HEK293 (cell line): ENCODE measurements around the gene ANKH.

Source experiments
- CTCF ChIA-PET: fragments of 350-600 bp; formaldehyde crosslinking; extraction: SDS; loops from one replicate; lab custom pipeline; 2021; ENCODE audit warnings: antibody characterized with exemption; lab: Yijun Ruan, JAX
- POLR2A ChIA-PET: fragments of 300-600 bp; formaldehyde crosslinking; extraction: SDS; loops from one replicate; lab custom pipeline; 2020; ENCODE audit warnings: antibody characterized with exemption, inconsistent platforms; lab: Yijun Ruan, JAX
- H3K27ac ChIP-seq: fragments of 200-500 bp; sonication (Bioruptor generic); 2 replicates; pipeline ENCODE4 v1.5.1; 2014; ENCODE audit warnings: low read depth, low read length, control low read depth, inconsistent platforms; ENCODE audit errors: extremely low read depth
- H3K36me3 ChIP-seq, 2 experiments: fragments of 200-500 bp in 1 of 2; sonication (Bioruptor generic) in 1 of 2; 1 replicate in 1 of 2; 2 replicates in 1 of 2; pipeline ENCODE4 v1.5.1; 2014 to 2017; ENCODE audit warnings: inconsistent platforms in 2 of 2, low read length in 2 of 2; ENCODE audit not compliant: control insufficient read depth in 2 of 2, insufficient read depth in 1 of 2
- H3K4me1 ChIP-seq: fragments of 200-500 bp; sonication (Bioruptor generic); 2 replicates; pipeline ENCODE4 v1.5.1; 2014; ENCODE audit warnings: mild to moderate bottlenecking, low read length, inconsistent platforms; ENCODE audit not compliant: control insufficient read depth, insufficient read depth
- H3K4me3 ChIP-seq: 2 replicates; pipeline ENCODE4 v1.5.1; 2011; ENCODE audit warnings: low read depth, mild to moderate bottlenecking, control low read depth, low read length, moderate library complexity
- H3K9me3 ChIP-seq: fragments of 200-500 bp; sonication (Bioruptor generic); 2 replicates; pipeline ENCODE4 v1.5.1; 2014; ENCODE audit warnings: low read depth, low read length, inconsistent platforms; ENCODE audit not compliant: control insufficient read depth, insufficient read depth
- GLIS1 ChIP-seq: fragments of 450-650 bp; formaldehyde crosslinking; IDR thresholded peaks from 2 replicates; pipeline ENCODE4 v1.5.1; 2016; ENCODE audit warnings: missing biosample characterization, missing genetic modification characterization
- HOXD13 ChIP-seq: sonication (generic); formaldehyde crosslinking; IDR thresholded peaks from 2 replicates; pipeline ENCODE4 v1.8.0; 2022; ENCODE audit warnings: missing genetic modification reagents, borderline replicate concordance
- SCRT1 ChIP-seq: fragments of 450-650 bp; formaldehyde crosslinking; IDR thresholded peaks from 2 replicates; pipeline ENCODE4 v1.5.1; 2016; ENCODE audit warnings: missing biosample characterization, missing genetic modification characterization, borderline replicate concordance
- TSHZ1 ChIP-seq: fragments of 450-650 bp; formaldehyde crosslinking; IDR thresholded peaks from 2 replicates; pipeline ENCODE4 v1.5.1; 2016; ENCODE audit warnings: missing biosample characterization, missing genetic modification characterization, borderline replicate concordance
- YY1 ChIP-seq: fragments of 450-650 bp; formaldehyde crosslinking; IDR thresholded peaks from 2 replicates; pipeline ENCODE4 v1.5.1; 2018; ENCODE audit warnings: missing biosample characterization, missing genetic modification characterization
- ZFP69B ChIP-seq: fragments of 450-650 bp; formaldehyde crosslinking; IDR thresholded peaks from 2 replicates; pipeline ENCODE4 v1.5.1; 2016; ENCODE audit warnings: missing biosample characterization, missing genetic modification characterization
- ZNF350 ChIP-seq: fragments of 450-650 bp; formaldehyde crosslinking; IDR thresholded peaks from 2 replicates; pipeline ENCODE4 v1.5.0; 2017; ENCODE audit warnings: missing biosample characterization, mild to moderate bottlenecking, missing genetic modification characterization
- ZNF37A ChIP-seq: fragments of 450-650 bp; IDR thresholded peaks from 2 replicates; pipeline ENCODE4 v1.5.1; 2018; ENCODE audit warnings: missing biosample characterization, missing genetic modification characterization
- ZNF518A ChIP-seq: fragments of 450-650 bp; formaldehyde crosslinking; conservative IDR thresholded peaks from 2 replicates; pipeline ENCODE4 v1.5.1; 2016; ENCODE audit warnings: low read depth, missing biosample characterization, missing genetic modification characterization
- ZNF610 ChIP-seq: fragments of 450-650 bp; formaldehyde crosslinking; IDR thresholded peaks from 2 replicates; pipeline ENCODE4 v1.5.1; 2016; ENCODE audit warnings: missing biosample characterization, missing genetic modification characterization, borderline replicate concordance
- ZNF621 ChIP-seq: fragments of 450-650 bp; formaldehyde crosslinking; IDR thresholded peaks from 2 replicates; pipeline ENCODE4 v1.5.1; 2017; ENCODE audit warnings: missing biosample characterization, missing genetic modification characterization
- ZNF645 ChIP-seq: fragments of 450-650 bp; formaldehyde crosslinking; IDR thresholded peaks from 2 replicates; pipeline ENCODE4; 2016; ENCODE audit warnings: missing biosample characterization, missing genetic modification characterization
- ZNF670 ChIP-seq: fragments of 450-650 bp; formaldehyde crosslinking; IDR thresholded peaks from 2 replicates; pipeline ENCODE4 v1.5.1; 2016; ENCODE audit warnings: missing biosample characterization, missing genetic modification characterization, low read depth
- ZNF692 ChIP-seq: fragments of 450-650 bp; formaldehyde crosslinking; IDR thresholded peaks from 2 replicates; pipeline ENCODE4 v1.5.1; 2016; ENCODE audit warnings: missing biosample characterization, missing genetic modification characterization
- ZSCAN23 ChIP-seq: fragments of 450-650 bp; formaldehyde crosslinking; IDR thresholded peaks from 2 replicates; pipeline ENCODE4 v1.5.1; 2016; ENCODE audit warnings: missing biosample characterization, missing genetic modification characterization

Gene ANKH

GRCh38 chr5:14724633-14725032, 146.9 kb downstream of the ANKH start (continued):
- no peak for TF ChIP-seq ZNF692 (tag by site-specific recombination)

- no peak overlapping the region for H3K27ac ChIP-seq
- peaks cover 0 to 4% of the 10 kb centered on the region in 2 experiments; a peak in 1 of 3 replicates for H3K36me3 ChIP-seq
- ChIA-PET CTCF (interaction anchor here (0.7 to 8.4 kb wide), 3 partner anchors 17 to 1882 kb away, joined by 3 to 134 read pairs (median 3); no protein-coding TSS in a partner anchor), POLR2A (no interaction called here)
- no peaks in the 10 kb centered on the region for H3K4me1 ChIP-seq
- no peak for TF ChIP-seq ZNF610 (tag by site-specific recombination)
- peak; percentile 64 for TF ChIP-seq ZNF350 (tag by site-specific recombination)
- H3K9me3 ChIP-seq, result no peaks in the 10 kb centered on the region
- H3K4me3 ChIP-seq, result no peak overlapping the region
These were observed 147.9 kb downstream of the ANKH start for GRCh38 chr5:14723701-14724132.

GRCh38 chr5:14722923-14723322, 148.7 kb downstream of the ANKH start:
- POLR2A ChIA-PET, result no interaction called here
- no peak overlapping the region for H3K27ac ChIP-seq

More at GRCh38 chr5:14722923-14723322, 148.7 kb downstream of the ANKH start:
- no peaks in the 10 kb centered on the region for H3K9me3 ChIP-seq
- CTCF ChIA-PET, result interaction anchor here (0.6 to 8.4 kb wide), 4 partner anchors 242 to 1881 kb away, joined by 3 to 134 read pairs (median 4); no protein-coding TSS in a partner anchor
- H3K36me3 ChIP-seq, result peaks cover 0 to 4% of the 10 kb centered on the region in 2 experiments; a peak in 1 of 3 replicates
- no peaks in the 10 kb centered on the region for H3K4me1 ChIP-seq
- TF ChIP-seq SCRT1 (tag by site-specific recombination) (no peak), ZFP69B (tag by site-specific recombination) (no peak), ZNF645 (tag by site-specific recombination) (no peak), ZNF37A (tag by site-specific recombination) (no peak), TSHZ1 (tag by site-specific recombination) (no peak), ZSCAN23 (tag by site-specific recombination) (no peak), ZNF518A (tag by site-specific recombination) (no peak), ZNF670 (no peak), YY1 (tag by site-specific recombination) (no peak), GLIS1 (tag by site-specific recombination) (no peak), ZNF621 (tag by site-specific recombination) (no peak), ZNF610 (tag by site-specific recombination) (no peak), HOXD13 (CRISPR knock-in tag) (no peak)
- no peak overlapping the region for H3K4me3 ChIP-seq
